HepG2 (cell line): ENCODE data around the gene ARHGAP45.

ENCODE experiments used
- CHD2 ChIP-seq: IDR thresholded peaks from 2 replicates; pipeline ENCODE4 v1.6.1; 2011; ENCODE audit warnings: low read depth, low read length, improper control_type of control experiment
- TF ChIP-seq, protein P1 (sequence below): sonication (generic); formaldehyde crosslinking; IDR thresholded peaks from 2 replicates; pipeline ENCODE4 v1.5.1; 2020; ENCODE audit warnings: mild to moderate bottlenecking, missing genetic modification reagents

DNA sequence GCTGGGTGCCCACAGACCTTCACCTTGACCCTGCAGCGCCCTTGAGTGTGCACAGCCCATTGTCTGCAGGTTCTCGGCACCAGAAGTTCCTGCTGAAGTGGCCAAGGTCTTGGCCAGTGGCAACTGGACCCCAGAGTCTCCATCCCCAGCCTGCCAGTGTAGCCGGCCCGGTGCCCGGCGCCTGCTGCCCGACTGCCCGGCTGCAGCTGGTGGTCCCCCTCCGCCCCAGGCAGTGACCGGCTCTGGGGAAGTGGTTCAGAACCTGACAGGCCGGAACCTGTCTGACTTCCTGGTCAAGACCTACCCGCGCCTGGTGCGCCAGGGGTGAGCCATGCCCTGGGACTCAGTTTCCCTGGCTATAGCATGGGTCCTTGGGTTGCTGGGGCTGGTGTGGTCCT, 11.9 kb upstream of the ARHGAP45 start:
- TF ChIP-seq CHD2 = no peak
- TF ChIP-seq, protein P1, sequence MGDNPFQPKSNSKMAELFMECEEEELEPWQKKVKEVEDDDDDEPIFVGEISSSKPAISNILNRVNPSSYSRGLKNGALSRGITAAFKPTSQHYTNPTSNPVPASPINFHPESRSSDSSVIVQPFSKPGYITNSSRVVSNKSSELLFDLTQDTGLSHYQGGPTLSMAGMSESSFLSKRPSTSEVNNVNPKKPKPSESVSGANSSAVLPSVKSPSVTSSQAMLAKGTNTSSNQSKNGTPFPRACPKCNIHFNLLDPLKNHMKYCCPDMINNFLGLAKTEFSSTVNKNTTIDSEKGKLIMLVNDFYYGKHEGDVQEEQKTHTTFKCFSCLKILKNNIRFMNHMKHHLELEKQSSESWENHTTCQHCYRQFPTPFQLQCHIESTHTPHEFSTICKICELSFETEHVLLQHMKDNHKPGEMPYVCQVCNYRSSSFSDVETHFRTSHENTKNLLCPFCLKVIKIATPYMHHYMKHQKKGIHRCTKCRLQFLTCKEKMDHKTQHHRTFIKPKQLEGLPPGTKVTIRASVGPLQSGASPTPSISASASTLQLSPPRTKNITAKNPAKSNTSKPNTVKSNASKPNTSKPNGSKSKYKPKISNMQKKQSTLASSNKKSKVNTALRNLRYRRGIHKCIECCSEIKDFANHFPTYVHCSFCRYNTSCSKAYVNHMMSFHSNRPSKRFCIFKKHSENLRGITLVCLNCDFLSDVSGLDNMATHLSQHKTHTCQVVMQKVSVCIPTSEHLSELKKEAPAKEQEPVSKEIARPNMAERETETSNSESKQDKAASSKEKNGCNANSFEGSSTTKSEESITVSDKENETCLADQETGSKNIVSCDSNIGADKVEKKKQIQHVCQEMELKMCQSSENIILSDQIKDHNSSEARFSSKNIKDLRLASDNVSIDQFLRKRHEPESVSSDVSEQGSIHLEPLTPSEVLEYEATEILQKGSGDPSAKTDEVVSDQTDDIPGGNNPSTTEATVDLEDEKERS (CRISPR knock-in tag) = no peak
